Measurements from ENCODE around the gene MYPN. TPM values are rescaled to one million over a fixed set of nuclear protein-coding genes. Genes with fewer than 3 reads are reported as not detected.

Gene MYPN
- total RNA-seq, 2 experiments from 2014 or later, result not detected

GRCh38 chr10:68125772-68126171 lies 16.5 kb downstream of the MYPN start:
- intact Hi-C loops (cut with DNase I, micrococcal nuclease), result no loop called here
- Mint-ChIP-seq H3K9me3 (no peaks in the 10 kb centered on the region), H3K4me3 (no peak overlapping the region), H3K4me1 (ENCODE audit: low read depth) (no peaks in the 10 kb centered on the region), H3K27me3 (peaks cover 4% of the 10 kb centered on the region), H3K36me3 (ENCODE audit: low read depth) (no peaks in the 10 kb centered on the region), H3K27ac (no peak overlapping the region)
- H3K36me3 ChIP-seq (ENCODE audit: insufficient read depth, low read length), result no peaks in the 10 kb centered on the region
- DNase-seq (no peak), ATAC-seq (ENCODE audit: poor library complexity) (no peak)
- H3K27me3 ChIP-seq (ENCODE audit: control insufficient read depth in 1 of 2, insufficient read depth in 2 of 2, low read length in 2 of 2), result no peaks in the 10 kb centered on the region
- H3K9me3 ChIP-seq (ENCODE audit: control insufficient read depth in 1 of 2, insufficient read depth in 1 of 2, low read length in 2 of 2), result no peaks in the 10 kb centered on the region
- no peak overlapping the region for H3K27ac ChIP-seq (ENCODE audit: low read depth in 1 of 2, low read length in 2 of 2)
- no peak for TF ChIP-seq CTCF (IDR thresholded peaks at IDR 0.05)
- ChIA-PET POLR2A (interaction anchor here (0.5 to 0.6 kb wide), 2 partner anchors 68 to 152 kb away, joined by 3 read pairs; no protein-coding TSS in a partner anchor), CTCF (no interaction called here)
- no peak overlapping the region for H3K4me3 ChIP-seq (ENCODE audit: low read length)
- H3K4me1 ChIP-seq (ENCODE audit: insufficient read depth, low read length), result no peaks in the 10 kb centered on the region

GRCh38 chr10:68128015-68128414 lies 18.7 kb downstream of the MYPN start:
- Histone ChIP-seq H3K27me3 (ENCODE audit: control insufficient read depth in 1 of 2, insufficient read depth in 2 of 2, low read length in 2 of 2) (peaks cover 0 to 3% of the 10 kb centered on the region in 2 experiments), H3K4me1 (ENCODE audit: insufficient read depth, low read length) (no peaks in the 10 kb centered on the region), H3K9me3 (ENCODE audit: control insufficient read depth in 1 of 2, insufficient read depth in 1 of 2, low read length in 2 of 2) (no peaks in the 10 kb centered on the region), H3K4me3 (ENCODE audit: low read length) (no peak overlapping the region), H3K36me3 (ENCODE audit: insufficient read depth, low read length) (no peaks in the 10 kb centered on the region), H3K27ac (ENCODE audit: low read depth in 1 of 2, low read length in 2 of 2) (no peak overlapping the region)
- ATAC-seq (ENCODE audit: poor library complexity) (no peak), DNase-seq (no peak)
- no peak for TF ChIP-seq CTCF (IDR thresholded peaks at IDR 0.05)
- no peaks in the 10 kb centered on the region for H3K27me3 Mint-ChIP-seq
- no peaks in the 10 kb centered on the region for H3K4me1 Mint-ChIP-seq (ENCODE audit: low read depth)
- H3K36me3 Mint-ChIP-seq (ENCODE audit: low read depth), result no peaks in the 10 kb centered on the region
- intact Hi-C loops (cut with DNase I, micrococcal nuclease), result no loop called here
- ChIA-PET POLR2A (no interaction called here), CTCF (no interaction called here)
- H3K9me3 Mint-ChIP-seq, result no peaks in the 10 kb centered on the region
- H3K27ac Mint-ChIP-seq, result no peak overlapping the region
- H3K4me3 Mint-ChIP-seq, result no peak overlapping the region

- H3K4me3 ChIP-seq (ENCODE audit: low read length), result no peak overlapping the region
- Mint-ChIP-seq H3K4me3 (no peak overlapping the region), H3K27me3 (no peaks in the 10 kb centered on the region), H3K4me1 (ENCODE audit: low read depth) (no peaks in the 10 kb centered on the region), H3K27ac (no peak overlapping the region), H3K36me3 (ENCODE audit: low read depth) (no peaks in the 10 kb centered on the region), H3K9me3 (no peaks in the 10 kb centered on the region)
- no peaks in the 10 kb centered on the region for H3K4me1 ChIP-seq (ENCODE audit: insufficient read depth, low read length)
- peaks cover 0 to 3% of the 10 kb centered on the region in 2 experiments for H3K27me3 ChIP-seq (ENCODE audit: control insufficient read depth in 1 of 2, insufficient read depth in 2 of 2, low read length in 2 of 2)
- no peak for ATAC-seq (ENCODE audit: poor library complexity)
- no peaks in the 10 kb centered on the region for H3K36me3 ChIP-seq (ENCODE audit: insufficient read depth, low read length)
- DNase-seq, result no peak
- CTCF ChIA-PET, result no interaction called here
- POLR2A ChIA-PET, result no interaction called here
- H3K9me3 ChIP-seq (ENCODE audit: control insufficient read depth in 1 of 2, insufficient read depth in 1 of 2, low read length in 2 of 2), result no peaks in the 10 kb centered on the region
- TF ChIP-seq CTCF (IDR thresholded peaks at IDR 0.05), result no peak
- intact Hi-C loops (cut with DNase I, micrococcal nuclease), result no loop called here
- H3K27ac ChIP-seq (ENCODE audit: low read depth in 1 of 2, low read length in 2 of 2), result no peak overlapping the region
Observed at GRCh38 chr10:68132391-68132790, 23.1 kb downstream of the MYPN start.

Data from CD4-positive, alpha-beta T cell (primary cell).